H9 (cell line): ENCODE results near the gene ELAVL1. TPM values are rescaled to one million over a fixed set of nuclear protein-coding genes. Genes with fewer than 3 reads are reported as not detected.
A peak's percentile ranks its signal among the peaks of the same experiment; 100 is the strongest.

Experiments
- DNase-seq: peaks from one replicate; pipeline ENCODE4 v3.0.0-alpha.2; 2017
- H2AFZ ChIP-seq: one replicate; pipeline ENCODE4 v1.6.1; 2013; ENCODE audit warnings: mild to moderate bottlenecking, low read length, control low read depth, moderate library complexity
- H2AK5ac ChIP-seq: 2 replicates; pipeline ENCODE4 v1.6.1; 2013; ENCODE audit warnings: low read length, control low read depth, mixed read lengths; ENCODE audit not compliant: insufficient read length
- H2BK120ac ChIP-seq: one replicate; pipeline ENCODE4 v1.6.1; 2013; ENCODE audit warnings: low read depth, mild to moderate bottlenecking, low read length, control low read depth, inconsistent platforms; ENCODE audit not compliant: poor library complexity, severe bottlenecking
- H2BK12ac ChIP-seq: 2 replicates; pipeline ENCODE4 v1.6.1; 2013; ENCODE audit warnings: low read length, control low read depth, mixed read lengths, low read depth; ENCODE audit not compliant: insufficient read length
- H2BK15ac ChIP-seq: 2 replicates; pipeline ENCODE4 v1.6.1; 2013; ENCODE audit warnings: low read depth, low read length, control low read depth
- H2BK20ac ChIP-seq: one replicate; pipeline ENCODE4 v1.6.1; 2013; ENCODE audit warnings: low read depth, mild to moderate bottlenecking, low read length, control low read depth, inconsistent platforms; ENCODE audit not compliant: poor library complexity, severe bottlenecking
- H2BK5ac ChIP-seq: 2 replicates; pipeline ENCODE4 v1.6.1; 2013; ENCODE audit warnings: low read length, control low read depth, mixed read lengths; ENCODE audit not compliant: insufficient read length
- H3K14ac ChIP-seq: 2 replicates; pipeline ENCODE4 v1.6.1; 2013; ENCODE audit warnings: low read length, control low read depth; ENCODE audit not compliant: insufficient read depth
- H3K18ac ChIP-seq: 2 replicates; pipeline ENCODE4 v1.6.1; 2013; ENCODE audit warnings: low read depth, mild to moderate bottlenecking, mixed read lengths, low read length, control low read depth; ENCODE audit not compliant: insufficient read length
- H3K23ac ChIP-seq: 2 replicates; pipeline ENCODE4 v1.6.1; 2013; ENCODE audit warnings: low read length, control low read depth, mixed read lengths, low read depth; ENCODE audit not compliant: insufficient read length
- H3K23me2 ChIP-seq: 2 replicates; pipeline ENCODE4 v1.6.1; 2013; ENCODE audit warnings: low read depth, mild to moderate bottlenecking, mixed read lengths, low read length, control low read depth; ENCODE audit not compliant: insufficient read length, poor library complexity, severe bottlenecking
- H3K27ac ChIP-seq: 2 replicates; pipeline ENCODE4 v1.5.1; 2013; ENCODE audit warnings: low read length, control low read depth, mixed read lengths, low read depth; ENCODE audit not compliant: insufficient read length
- H3K27me3 ChIP-seq: 2 replicates; pipeline ENCODE4 v1.6.1; 2013; ENCODE audit warnings: low read length, control low read depth, inconsistent platforms; ENCODE audit not compliant: insufficient read depth
- H3K4ac ChIP-seq: 2 replicates; pipeline ENCODE4 v1.6.1; 2013; ENCODE audit warnings: low read depth, mild to moderate bottlenecking, control low read depth, inconsistent platforms, low read length, moderate library complexity
- H3K4me1 ChIP-seq: 2 replicates; pipeline ENCODE4 v1.6.1; 2013; ENCODE audit warnings: low read length, control low read depth, inconsistent platforms; ENCODE audit not compliant: insufficient read depth
- H3K4me2 ChIP-seq: 2 replicates; pipeline ENCODE4 v1.6.1; 2013; ENCODE audit warnings: low read length, control low read depth, mixed read lengths; ENCODE audit not compliant: insufficient read length, insufficient read depth
- H3K56ac ChIP-seq: 2 replicates; pipeline ENCODE4 v1.6.1; 2013; ENCODE audit warnings: low read depth, mild to moderate bottlenecking, mixed read lengths, low read length, control low read depth; ENCODE audit not compliant: insufficient read length
- H3K79me1 ChIP-seq: 2 replicates; pipeline ENCODE4 v1.6.1; 2013; ENCODE audit warnings: low read depth, mild to moderate bottlenecking, moderate library complexity, low read length, control low read depth, inconsistent platforms; ENCODE audit not compliant: insufficient read depth, poor library complexity, severe bottlenecking
- H3K79me2 ChIP-seq: 2 replicates; pipeline ENCODE4 v1.6.1; 2013; ENCODE audit warnings: low read length, control low read depth, inconsistent platforms; ENCODE audit not compliant: insufficient read depth
- H3K9ac ChIP-seq: 2 replicates; pipeline ENCODE4 v1.6.1; 2013; ENCODE audit warnings: low read length, control low read depth, mixed read lengths; ENCODE audit not compliant: insufficient read length; ENCODE audit errors: extremely low read depth
- H3K9me3 ChIP-seq: one replicate; pipeline ENCODE4 v1.6.1; 2013; ENCODE audit warnings: low read depth, low read length, inconsistent platforms; ENCODE audit not compliant: control insufficient read depth
- H3T11ph ChIP-seq: one replicate; pipeline ENCODE4 v1.6.1; 2013; ENCODE audit warnings: mild to moderate bottlenecking, low read length, control low read depth, inconsistent platforms
- H4K20me1 ChIP-seq: one replicate; pipeline ENCODE4 v1.6.1; 2013; ENCODE audit not compliant: control insufficient read depth, insufficient read length, insufficient read depth
- H4K5ac ChIP-seq: 2 replicates; pipeline ENCODE4 v1.6.1; 2013; ENCODE audit warnings: low read depth, mild to moderate bottlenecking, mixed read lengths, low read length, control low read depth; ENCODE audit not compliant: insufficient read length
- H4K8ac ChIP-seq: replicated peaks from 2 replicates; pipeline ENCODE4 v1.6.1; 2013; ENCODE audit warnings: low read length, control low read depth, mixed read lengths, low read depth; ENCODE audit not compliant: insufficient read length
- H4K91ac ChIP-seq: 2 replicates; pipeline ENCODE4 v1.6.1; 2013; ENCODE audit warnings: low read depth, mild to moderate bottlenecking, moderate library complexity, mixed read lengths, low read length, control low read depth; ENCODE audit not compliant: insufficient read length
- H3K27ac Mint-ChIP-seq, 3 experiments: 2 replicates in 2 of 3; 3 replicates in 1 of 3; pipeline ENCODE4 v1.8.0; 2020 to 2021; ENCODE audit warnings: mixed read lengths in 3 of 3, mild to moderate bottlenecking in 1 of 3, moderate library complexity in 1 of 3
- H3K27me3 Mint-ChIP-seq: 2 replicates; pipeline ENCODE4 v1.8.0; 2021; ENCODE audit warnings: low read depth, mild to moderate bottlenecking, moderate library complexity, mixed read lengths
- H3K36me3 Mint-ChIP-seq, 3 experiments: 2 replicates in 2 of 3; 3 replicates in 1 of 3; pipeline ENCODE4 v1.8.0; 2020 to 2021; ENCODE audit warnings: low read depth in 3 of 3, mixed read lengths in 3 of 3; ENCODE audit not compliant: insufficient read depth in 1 of 3
- H3K4me1 Mint-ChIP-seq, 2 experiments: 2 replicates each; pipeline ENCODE4 v1.8.0; 2020; ENCODE audit warnings: mixed read lengths in 2 of 2
- H3K4me3 Mint-ChIP-seq, 2 experiments: 2 replicates in 1 of 2; 3 replicates in 1 of 2; pipeline ENCODE4 v1.8.0; 2020 to 2021; ENCODE audit warnings: mild to moderate bottlenecking in 2 of 2, mixed read lengths in 2 of 2, moderate library complexity in 1 of 2
- H3K9me3 Mint-ChIP-seq, 2 experiments: 2 replicates in 1 of 2; 3 replicates in 1 of 2; pipeline ENCODE4 v1.8.0; 2020; ENCODE audit warnings: mild to moderate bottlenecking in 2 of 2, mixed read lengths in 2 of 2, moderate library complexity in 1 of 2
- WGBS: extraction: QIAGEN DNeasy Blood & Tissue Kit; methylation state at CpG from one replicate; pipeline ENCODE4 v1.1.7; 2013; ENCODE audit warnings: missing lambda C conversion rate, low lambda C conversion rate, mixed read lengths; ENCODE audit not compliant: insufficient read length; ENCODE audit errors: extremely low coverage; 5-methylcytosine and 5-hydroxymethylcytosine counted together
- total RNA-seq: library from RNA; stranded (reverse); gene quantifications from 2 replicates; pipeline ENCODE4 v1.2.1, GENCODE V29; 2021
- TF ChIP-seq, protein P1 (sequence below): fragments of 200-600 bp; sonication (generic); conservative IDR thresholded peaks from 3 replicates; pipeline ENCODE4 v1.8.0; 2021; ENCODE audit warnings: antibody characterized with exemption, mild to moderate bottlenecking

ELAVL1 gene
- total RNA-seq, 1 experiment from 2014 or later, result 149 TPM

DNA sequence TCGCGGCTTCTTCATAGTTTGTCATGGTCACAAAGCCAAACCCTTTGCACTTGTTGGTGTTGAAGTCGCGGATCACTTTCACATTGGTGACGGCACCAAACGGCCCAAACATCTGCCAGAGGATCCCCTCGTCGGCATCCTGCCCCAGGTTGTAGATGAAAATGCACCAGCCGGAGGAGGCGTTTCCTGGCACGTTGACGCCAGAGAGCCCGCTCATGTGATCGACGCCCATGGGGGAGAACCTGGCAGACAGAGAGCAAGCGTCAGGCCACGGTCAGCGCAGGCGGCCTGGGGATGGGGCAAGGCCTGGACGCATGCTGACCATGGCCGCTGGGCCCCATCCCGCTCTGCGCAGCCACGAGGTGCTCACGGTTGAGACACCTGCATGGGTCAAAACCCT lies 41.9 kb downstream of the ELAVL1 start:
- no peak overlapping the region for H3K23ac ChIP-seq
- H4K8ac ChIP-seq, result no peak overlapping the region
- Mint-ChIP-seq H3K36me3 (peaks cover 32 to 75% (median 68%) of the 10 kb centered on the region in 3 experiments), H3K27ac (peak overlapping the region in 1 of 3 experiments; percentile 70; a peak in 1 of 7 replicates), H3K9me3 (no peaks in the 10 kb centered on the region), H3K27me3 (no peaks in the 10 kb centered on the region), H3K4me1 (peaks cover 0 to 3% of the 10 kb centered on the region in 2 experiments; a peak in 3 of 4 replicates), H3K4me3 (no peak overlapping the region)
- TF ChIP-seq, protein P1, sequence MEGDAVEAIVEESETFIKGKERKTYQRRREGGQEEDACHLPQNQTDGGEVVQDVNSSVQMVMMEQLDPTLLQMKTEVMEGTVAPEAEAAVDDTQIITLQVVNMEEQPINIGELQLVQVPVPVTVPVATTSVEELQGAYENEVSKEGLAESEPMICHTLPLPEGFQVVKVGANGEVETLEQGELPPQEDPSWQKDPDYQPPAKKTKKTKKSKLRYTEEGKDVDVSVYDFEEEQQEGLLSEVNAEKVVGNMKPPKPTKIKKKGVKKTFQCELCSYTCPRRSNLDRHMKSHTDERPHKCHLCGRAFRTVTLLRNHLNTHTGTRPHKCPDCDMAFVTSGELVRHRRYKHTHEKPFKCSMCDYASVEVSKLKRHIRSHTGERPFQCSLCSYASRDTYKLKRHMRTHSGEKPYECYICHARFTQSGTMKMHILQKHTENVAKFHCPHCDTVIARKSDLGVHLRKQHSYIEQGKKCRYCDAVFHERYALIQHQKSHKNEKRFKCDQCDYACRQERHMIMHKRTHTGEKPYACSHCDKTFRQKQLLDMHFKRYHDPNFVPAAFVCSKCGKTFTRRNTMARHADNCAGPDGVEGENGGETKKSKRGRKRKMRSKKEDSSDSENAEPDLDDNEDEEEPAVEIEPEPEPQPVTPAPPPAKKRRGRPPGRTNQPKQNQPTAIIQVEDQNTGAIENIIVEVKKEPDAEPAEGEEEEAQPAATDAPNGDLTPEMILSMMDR, result no peak
- no peak overlapping the region for H2BK20ac ChIP-seq
- H2BK5ac ChIP-seq, result no peak overlapping the region
- no peak overlapping the region for H2BK12ac ChIP-seq
- H4K91ac ChIP-seq, result no peak overlapping the region
- no peak overlapping the region for H2AFZ ChIP-seq
- no peak overlapping the region for H3K4me2 ChIP-seq
- H3K79me1 ChIP-seq, result no peaks in the 10 kb centered on the region
- no peak overlapping the region for H3T11ph ChIP-seq
- no peak overlapping the region for H3K18ac ChIP-seq
- no peak overlapping the region for H3K27ac ChIP-seq
- no peak overlapping the region for H3K56ac ChIP-seq
- no peak for DNase-seq
- WGBS, result no CpG with 5 or more reads among the region's 25 CpGs
- no peak overlapping the region for H2BK120ac ChIP-seq
- no peaks in the 10 kb centered on the region for H3K79me2 ChIP-seq
- H3K23me2 ChIP-seq, result no peaks in the 10 kb centered on the region
- H3K27me3 ChIP-seq, result no peaks in the 10 kb centered on the region
- no peak overlapping the region for H4K5ac ChIP-seq
- no peak overlapping the region for H2BK15ac ChIP-seq
- H2AK5ac ChIP-seq, result no peak overlapping the region
- no peaks in the 10 kb centered on the region for H3K4me1 ChIP-seq
- H3K9ac ChIP-seq, result no peak overlapping the region
- H3K14ac ChIP-seq, result no peak overlapping the region
- no peak overlapping the region for H3K4ac ChIP-seq
- no peaks in the 10 kb centered on the region for H3K9me3 ChIP-seq
- H4K20me1 ChIP-seq, result no peaks in the 10 kb centered on the region
